Mesothelial cell of epicardium (in vitro differentiated cells): Measurements from ENCODE around the gene CGB2. TPM values are rescaled to one million over a fixed set of nuclear protein-coding genes. Genes with fewer than 3 reads are reported as not detected.

Experiments
- DNase-seq, 2 experiments: peaks; one replicate each; pipeline ENCODE4 v3.0.0; 2021; ENCODE audit warnings: low spot score in 2 of 2; ENCODE audit not compliant: unreplicated experiment in 2 of 2
- H3K27ac Mint-ChIP-seq: 2 replicates; pipeline ENCODE4 v1.8.0; 2021; ENCODE audit warnings: mixed read lengths
- H3K27me3 Mint-ChIP-seq: 2 replicates; pipeline ENCODE4 v1.8.0; 2021; ENCODE audit warnings: low read depth, mixed read lengths
- H3K36me3 Mint-ChIP-seq: 2 replicates; pipeline ENCODE4 v1.8.0; 2021; ENCODE audit warnings: mixed read lengths
- H3K4me1 Mint-ChIP-seq: 2 replicates; pipeline ENCODE4 v1.8.0; 2021; ENCODE audit warnings: mixed read lengths
- H3K4me3 Mint-ChIP-seq: 2 replicates; pipeline ENCODE4 v1.8.0; 2021; ENCODE audit warnings: mild to moderate bottlenecking, moderate library complexity, mixed read lengths
- H3K9me3 Mint-ChIP-seq: 2 replicates; pipeline ENCODE4 v1.8.0; 2021; ENCODE audit warnings: mixed read lengths
- CTCF ChIP-seq: fragments of 200-600 bp; sonication (generic); IDR thresholded peaks from one replicate; pipeline ENCODE4 v1.5.0; 2021; ENCODE audit warnings: antibody characterized with exemption; ENCODE audit not compliant: unreplicated experiment
- total RNA-seq: library from RNA; stranded (reverse); gene quantifications from 3 replicates; pipeline ENCODE4 v1.2.1, GENCODE V29; 2021

Gene CGB2
- total RNA-seq, 1 donor from 2014 or later: 4.7 TPM

DNA sequence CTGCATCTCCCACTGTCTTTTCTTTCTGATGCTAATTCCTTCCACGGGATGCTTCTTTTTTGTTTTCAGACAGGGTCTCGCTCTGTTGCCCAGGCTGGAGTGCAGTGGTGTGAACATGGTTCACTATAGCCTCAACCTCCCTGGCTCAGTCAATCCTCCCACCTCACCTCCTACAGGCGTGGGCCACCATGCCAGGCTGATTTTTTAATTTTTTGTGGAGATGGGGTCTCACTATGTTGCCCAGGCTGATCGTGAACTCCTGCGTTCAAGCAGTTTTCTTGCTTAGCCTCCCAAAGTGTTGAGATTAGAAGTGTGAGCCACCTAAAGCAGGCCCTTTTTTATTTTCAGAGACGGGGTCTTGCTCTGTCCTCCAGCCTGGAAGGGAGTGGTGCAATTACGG lies 43.4 kb upstream of the CGB2 start:
- Mint-ChIP-seq H3K27me3 (no peaks in the 10 kb centered on the region), H3K4me1 (peaks cover 16% of the 10 kb centered on the region), H3K9me3 (no peaks in the 10 kb centered on the region), H3K27ac (no peak overlapping the region), H3K36me3 (peaks cover 28% of the 10 kb centered on the region), H3K4me3 (no peak overlapping the region)
- no peak for TF ChIP-seq CTCF
- DNase-seq: no peak

DNA sequence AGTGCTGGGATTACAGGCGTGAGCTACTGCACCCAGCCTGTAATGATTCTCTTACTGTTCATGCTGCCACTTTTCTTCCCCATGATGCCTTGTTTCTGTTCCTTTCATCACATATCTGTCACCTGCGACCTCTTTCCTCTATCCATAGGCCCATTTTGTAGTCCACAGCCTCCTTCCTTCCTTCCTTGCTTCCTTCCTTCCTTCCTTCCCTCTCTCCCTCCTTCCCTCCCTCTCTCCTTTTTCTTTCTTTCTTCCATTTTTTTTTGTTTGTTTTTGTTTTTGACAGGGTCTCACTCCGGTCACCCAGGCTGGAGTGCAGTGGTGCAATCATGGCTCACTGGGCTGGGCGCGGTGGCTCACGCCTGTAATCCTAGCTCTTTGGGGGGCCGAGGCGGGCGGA lies 42.8 kb upstream of the CGB2 start:
- peaks cover 24% of the 10 kb centered on the region for H3K36me3 Mint-ChIP-seq
- no peaks in the 10 kb centered on the region for H3K9me3 Mint-ChIP-seq
- H3K4me3 Mint-ChIP-seq: no peak overlapping the region
- TF ChIP-seq CTCF: no peak
- H3K27ac Mint-ChIP-seq: no peak overlapping the region
- no peak for DNase-seq
- peaks cover 19% of the 10 kb centered on the region for H3K4me1 Mint-ChIP-seq
- H3K27me3 Mint-ChIP-seq: no peaks in the 10 kb centered on the region

DNA sequence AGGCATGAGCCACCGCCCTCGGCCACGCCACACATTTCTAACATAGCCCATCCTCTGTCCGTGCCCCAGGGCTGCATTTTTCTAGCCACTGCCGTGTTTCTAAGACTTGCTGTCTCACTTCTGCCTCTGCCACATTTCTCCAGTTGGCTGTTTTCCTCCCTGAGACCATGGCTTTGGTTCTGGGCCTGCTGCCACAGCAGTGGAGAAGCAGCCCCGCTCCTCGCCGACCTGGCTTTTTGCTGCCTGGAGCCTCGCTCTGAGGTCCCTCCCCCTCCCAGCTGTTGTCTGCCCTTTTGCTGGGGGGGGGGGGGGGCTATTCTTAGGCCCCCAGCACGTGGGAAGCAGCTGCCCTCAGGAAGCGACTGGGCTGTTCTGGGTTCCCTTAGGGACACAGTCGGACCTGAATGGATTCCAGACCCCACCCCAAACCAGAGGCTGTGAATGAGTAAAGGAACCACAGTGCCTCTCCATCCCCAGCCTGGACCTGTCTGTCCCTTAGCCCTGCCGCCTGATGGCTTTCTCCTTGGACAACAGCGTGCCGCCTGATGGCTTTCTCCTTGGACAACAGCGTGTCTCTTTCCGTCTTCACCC lies 41.9 kb upstream of the CGB2 start:
- no peak for DNase-seq
- Mint-ChIP-seq H3K27ac (no peak overlapping the region), H3K36me3 (peaks cover 24% of the 10 kb centered on the region), H3K4me1 (peaks cover 25% of the 10 kb centered on the region), H3K9me3 (no peaks in the 10 kb centered on the region), H3K4me3 (no peak overlapping the region), H3K27me3 (no peaks in the 10 kb centered on the region)
- TF ChIP-seq CTCF: no peak

GRCh38 chr19:48990400-48990799 lies 41.3 kb upstream of the CGB2 start:
- Mint-ChIP-seq H3K4me3 (peak overlapping the region; percentile 2), H3K27ac (no peak overlapping the region), H3K4me1 (peaks cover 31% of the 10 kb centered on the region)

GRCh38 chr19:48991011-48991609 lies 40.6 kb upstream of the CGB2 start:
- peak overlapping the region; percentile 15 for H3K4me3 Mint-ChIP-seq

More at GRCh38 chr19:48990400-48990799, 41.3 kb upstream of the CGB2 start:
- Mint-ChIP-seq H3K27me3 (no peaks in the 10 kb centered on the region), H3K9me3 (no peaks in the 10 kb centered on the region), H3K36me3 (peaks cover 22% of the 10 kb centered on the region)
- no peak for DNase-seq
- no peak for TF ChIP-seq CTCF

More at GRCh38 chr19:48991011-48991609, 40.6 kb upstream of the CGB2 start:
- Mint-ChIP-seq H3K27me3 (no peaks in the 10 kb centered on the region), H3K4me1 (peaks cover 31% of the 10 kb centered on the region), H3K36me3 (peaks cover 18% of the 10 kb centered on the region), H3K9me3 (no peaks in the 10 kb centered on the region), H3K27ac (no peak overlapping the region)
- DNase-seq: no peak
- TF ChIP-seq CTCF: no peak
